HepG2 (cell line): ENCODE results near the gene LIME1. TPM values are rescaled to one million over a fixed set of nuclear protein-coding genes. Genes with fewer than 3 reads are reported as not detected.

Source experiments
- BRD4 ChIP-seq: sonication (generic); formaldehyde crosslinking; IDR thresholded peaks from 2 replicates; pipeline ENCODE4 v1.4.0; 2020; ENCODE audit warnings: missing genetic modification reagents
- FOXC1 ChIP-seq: sonication (generic); formaldehyde crosslinking; IDR thresholded peaks from 2 replicates; pipeline ENCODE4 v1.8.0; 2022; ENCODE audit warnings: mild to moderate bottlenecking, missing genetic modification reagents, borderline replicate concordance
- HNRNPLL ChIP-seq: fragments of 200-400 bp; formaldehyde crosslinking; IDR thresholded peaks from 2 replicates; pipeline ENCODE4 v1.6.1; 2017; ENCODE audit warnings: mild to moderate bottlenecking, low read depth, low read length; ENCODE audit not compliant: poor library complexity, severe bottlenecking
- MBD4 ChIP-seq: IDR thresholded peaks from 2 replicates; pipeline ENCODE4 v1.6.1; 2012; ENCODE audit warnings: low read length, inconsistent platforms, borderline replicate concordance
- MED8 ChIP-seq: sonication (generic); formaldehyde crosslinking; IDR thresholded peaks from 2 replicates; pipeline ENCODE4 v1.8.1; 2023; ENCODE audit warnings: mild to moderate bottlenecking, missing genetic modification reagents; ENCODE audit not compliant: insufficient replicate concordance
- NPAS2 ChIP-seq: sonication (generic); formaldehyde crosslinking; IDR thresholded peaks from 2 replicates; pipeline ENCODE4 v1.8.0; 2022; ENCODE audit warnings: mild to moderate bottlenecking, missing genetic modification reagents, borderline replicate concordance
- PATZ1 ChIP-seq: sonication (generic); formaldehyde crosslinking; IDR thresholded peaks from 2 replicates; pipeline ENCODE4 v1.4.0; 2020; ENCODE audit warnings: missing genetic modification reagents
- RARA ChIP-seq: IDR thresholded peaks from 2 replicates; pipeline ENCODE4 v1.6.1; 2016; ENCODE audit warnings: missing genetic modification reagents, missing compliant biosample characterization
- RFXANK ChIP-seq: IDR thresholded peaks from 2 replicates; pipeline ENCODE4 v1.6.1; 2016
- THAP8 ChIP-seq: sonication (generic); formaldehyde crosslinking; IDR thresholded peaks from 2 replicates; pipeline ENCODE4 v1.5.1; 2020; ENCODE audit warnings: missing genetic modification reagents, mild to moderate bottlenecking, borderline replicate concordance
- TRIM22 ChIP-seq: fragments of 450-650 bp; IDR thresholded peaks from 2 replicates; pipeline ENCODE4 v1.6.1; 2017
- YY1 ChIP-seq: IDR thresholded peaks from 2 replicates; pipeline ENCODE4 v1.6.1; 2011; ENCODE audit warnings: low read length, low read depth, moderate library complexity, mild to moderate bottlenecking; ENCODE audit not compliant: insufficient read depth, insufficient replicate concordance
- ZBTB20 ChIP-seq: sonication (generic); formaldehyde crosslinking; IDR thresholded peaks from 2 replicates; pipeline ENCODE4 v1.8.1; 2023; ENCODE audit warnings: missing genetic modification reagents, low read depth, mild to moderate bottlenecking, borderline replicate concordance
- ZC3H4 ChIP-seq: sonication (generic); formaldehyde crosslinking; IDR thresholded peaks from 2 replicates; pipeline ENCODE4 v1.4.0; 2020; ENCODE audit warnings: missing genetic modification reagents, borderline replicate concordance
- ZFAT ChIP-seq: sonication (generic); formaldehyde crosslinking; conservative IDR thresholded peaks from 2 replicates; pipeline ENCODE4 v1.8.1; 2023; ENCODE audit warnings: missing genetic modification reagents, inconsistent platforms
- ZNF142 ChIP-seq: sonication (generic); formaldehyde crosslinking; IDR thresholded peaks from 2 replicates; pipeline ENCODE4 v1.4.0; 2020; ENCODE audit warnings: missing genetic modification reagents
- ZNF224 ChIP-seq: sonication (generic); formaldehyde crosslinking; IDR thresholded peaks from 2 replicates; pipeline ENCODE4 v1.5.0; 2020; ENCODE audit warnings: mild to moderate bottlenecking, missing genetic modification reagents
- ZNF605 ChIP-seq: sonication (generic); formaldehyde crosslinking; IDR thresholded peaks from 2 replicates; pipeline ENCODE4 v1.8.0; 2022; ENCODE audit warnings: mild to moderate bottlenecking, missing genetic modification reagents
- ZNF7 ChIP-seq: IDR thresholded peaks from 2 replicates; pipeline ENCODE4 v1.6.1; 2016; ENCODE audit warnings: missing biosample characterization, missing genetic modification reagents
- polyA plus RNA-seq, 8 experiments: library from polyadenylated mRNA; depleted of rRNA in 3 of 8; stranded (reverse) in 7 of 8; unstranded in 1 of 8; fragments of >200 nt; fragmentation: Illumina TruSeq in 4 of 8; extraction: Trizol in 4 of 8; gene quantifications; 2 replicates each; pipeline versions ENCODE4 v1.2.1 to v1.2.3, GENCODE V29; 2011 to 2016; ENCODE audit warnings: low read depth in 4 of 8, missing spikeins in 1 of 8, mixed read lengths in 1 of 8; ENCODE audit not compliant: insufficient read depth in 1 of 8
- total RNA-seq, 5 experiments: library from RNA; depleted of rRNA; stranded (reverse); fragments of >200 nt; fragmentation: Illumina TruSeq; extraction: Trizol; gene quantifications; 2 replicates each; pipeline ENCODE4 v1.2.3, GENCODE V29; 2016; ENCODE audit warnings: low read depth in 1 of 5

LIME1 gene
- total and polyA plus RNA-seq, 2 of the 13 experiments (the other 11 are each of a cell fraction or from before 2014, with no cell fraction given), result 13.0 to 61.5 TPM

- peak; percentile 79 for TF ChIP-seq ZNF142 (CRISPR knock-in tag)
- TF ChIP-seq RARA (CRISPR knock-in tag), result peak; percentile 90
- no peak for TF ChIP-seq MBD4
- TF ChIP-seq ZNF7 (CRISPR knock-in tag), result no peak
- TF ChIP-seq ZNF605 (CRISPR knock-in tag), result peak; percentile 84
- peak; percentile 79; the same call in 1 of the 2 replicates for TF ChIP-seq ZC3H4 (CRISPR knock-in tag)
- no peak for TF ChIP-seq MED8 (CRISPR knock-in tag)
- 0 out of 2 replicates have a peak, but pooled peaks have one; percentile 62 for TF ChIP-seq ZBTB20
- TF ChIP-seq FOXC1 (CRISPR knock-in tag), result peak; percentile 43; the same call in 1 of the 2 replicates
- TF ChIP-seq RFXANK, result peak; percentile 66; the same call in 1 of the 2 replicates
- peak; percentile 99 for TF ChIP-seq PATZ1 (CRISPR knock-in tag)
- TF ChIP-seq ZFAT, result peak; percentile 58; the same call in 1 of the 2 replicates
- peak; percentile 46 for TF ChIP-seq HNRNPLL
- TF ChIP-seq TRIM22, result no peak
- no peak for TF ChIP-seq ZNF224
- peak; percentile 97 for TF ChIP-seq THAP8 (CRISPR knock-in tag)
- TF ChIP-seq YY1, result peak; percentile 76
- TF ChIP-seq BRD4, result peak; percentile 88
- no peak for TF ChIP-seq NPAS2 (CRISPR knock-in tag)
Observed at GRCh38 chr20:63739130-63740069, 2.9 kb downstream of the LIME1 start, which contains the start of gene SLC2A4RG (continued).
